MM.1S (cell line): Measurements from ENCODE around the gene CDH5.

Source experiments
- DNase-seq: peaks from one replicate; pipeline ENCODE4 v3.0.0-alpha.2; 2015
- H2AFZ ChIP-seq: fragments of 300-600 bp; sonication (generic); 2 replicates; pipeline ENCODE4 v1.6.0; 2016; ENCODE audit warnings: antibody characterized with exemption, low read length
- H3F3A ChIP-seq: fragments of 300-600 bp; sonication (generic); 2 replicates; pipeline ENCODE4 v1.6.1; 2016; ENCODE audit warnings: mild to moderate bottlenecking, antibody characterized with exemption, low read length, moderate library complexity, mixed read lengths; ENCODE audit not compliant: insufficient read depth
- H3K27ac ChIP-seq: fragments of 300-600 bp; sonication (generic); 2 replicates; pipeline ENCODE4 v1.5.1; 2016; ENCODE audit warnings: mild to moderate bottlenecking, low read length
- H3K27me3 ChIP-seq: fragments of 300-600 bp; sonication (generic); replicated peaks from 2 replicates; pipeline ENCODE4 v1.6.0; 2016; ENCODE audit warnings: low read length; ENCODE audit not compliant: insufficient read depth
- H3K36me3 ChIP-seq: fragments of 300-600 bp; sonication (generic); replicated peaks from 2 replicates; pipeline ENCODE4 v1.6.1; 2016; ENCODE audit warnings: mild to moderate bottlenecking, low read length, mixed read lengths; ENCODE audit not compliant: insufficient read depth
- H3K4me1 ChIP-seq: fragments of 300-600 bp; sonication (generic); 2 replicates; pipeline ENCODE4 v1.6.1; 2016; ENCODE audit warnings: low read length, mixed read lengths
- H3K4me2 ChIP-seq: fragments of 300-600 bp; sonication (generic); 2 replicates; pipeline ENCODE4 v1.6.0; 2016; ENCODE audit warnings: low read depth, low read length
- H3K4me3 ChIP-seq: fragments of 300-600 bp; sonication (generic); 2 replicates; pipeline ENCODE4 v1.5.1; 2016; ENCODE audit warnings: low read length, mixed read lengths
- H3K79me2 ChIP-seq: fragments of 300-600 bp; sonication (generic); 2 replicates; pipeline ENCODE4 v1.6.1; 2016; ENCODE audit warnings: mixed run types, low read length, mixed read lengths
- H3K9ac ChIP-seq: fragments of 300-600 bp; sonication (generic); 2 replicates; pipeline ENCODE4 v1.6.1; 2016; ENCODE audit warnings: low read length, mixed read lengths
- H3K9me2 ChIP-seq: fragments of 300-600 bp; sonication (generic); replicated peaks from 2 replicates; pipeline ENCODE4 v1.6.1; 2016; ENCODE audit warnings: mild to moderate bottlenecking, low read length, mixed read lengths; ENCODE audit not compliant: insufficient read depth
- H3K9me3 ChIP-seq: fragments of 300-600 bp; sonication (generic); replicated peaks from 2 replicates; pipeline ENCODE4 v1.6.1; 2016; ENCODE audit warnings: mild to moderate bottlenecking, low read length, mixed read lengths; ENCODE audit not compliant: insufficient read depth
- H4K20me1 ChIP-seq: fragments of 300-600 bp; sonication (generic); 2 replicates; pipeline ENCODE4 v1.6.1; 2016; ENCODE audit warnings: mild to moderate bottlenecking, low read length, moderate library complexity, mixed read lengths; ENCODE audit not compliant: insufficient read depth
- CTCF ChIP-seq: fragments of 300-600 bp; sonication (generic); IDR thresholded peaks from 2 replicates; pipeline ENCODE4 v1.5.1; 2016; ENCODE audit warnings: antibody characterized with exemption, low read length, mixed read lengths
- EZH2 ChIP-seq: fragments of 300-600 bp; sonication (generic); optimal IDR thresholded peaks from 2 replicates; pipeline ENCODE3; 2017; ENCODE audit warnings: low read depth, mild to moderate bottlenecking, antibody characterized with exemption, low read length, mixed read lengths
- EZH2phosphoT487 ChIP-seq: fragments of 300-600 bp; sonication (generic); IDR thresholded peaks from 2 replicates; pipeline ENCODE4 v1.6.1; 2018; ENCODE audit warnings: antibody characterized with exemption, low read length

Gene CDH5

GRCh38 chr16:66416939-66417700 is 50.6 kb downstream of the CDH5 start:
- Histone ChIP-seq H3K4me1 (peaks cover 30% of the 10 kb centered on the region), H4K20me1 (no peaks in the 10 kb centered on the region), H3K9me3 (no peaks in the 10 kb centered on the region), H3K27me3 (no peaks in the 10 kb centered on the region), H3K4me2 (peak overlapping the region; percentile 50; the same call in 1 of the 2 replicates), H3K79me2 (no peaks in the 10 kb centered on the region), H3K9ac (no peak overlapping the region), H2AFZ (peak overlapping the region; percentile 39; the same call in 1 of the 2 replicates), H3K9me2 (no peaks in the 10 kb centered on the region), H3K27ac (peak overlapping the region; percentile 45; the same call in 1 of the 2 replicates), H3K36me3 (no peaks in the 10 kb centered on the region), H3K4me3 (0 out of 2 replicates have a peak overlapping the region, but pooled peaks have one; percentile 2), H3F3A (peaks cover 5% of the 10 kb centered on the region)
- no peak for DNase-seq
- TF ChIP-seq EZH2phosphoT487 (no peak), EZH2 (no peak), CTCF (no peak)

GRCh38 chr16:66418165-66418962 is 51.9 kb downstream of the CDH5 start:
- Histone ChIP-seq H3K27ac (peak overlapping the region; percentile 45; the same call in 1 of the 2 replicates), H3K36me3 (no peaks in the 10 kb centered on the region), H3K9me2 (no peaks in the 10 kb centered on the region), H3K79me2 (no peaks in the 10 kb centered on the region), H3K4me3 (no peak overlapping the region), H2AFZ (0 out of 2 replicates have a peak overlapping the region, but pooled peaks have one; percentile 17), H3K4me1 (peaks cover 30% of the 10 kb centered on the region), H3K27me3 (no peaks in the 10 kb centered on the region), H3K9ac (no peak overlapping the region), H4K20me1 (no peaks in the 10 kb centered on the region), H3F3A (peaks cover 5% of the 10 kb centered on the region), H3K4me2 (peak overlapping the region; percentile 50), H3K9me3 (no peaks in the 10 kb centered on the region)
- TF ChIP-seq EZH2phosphoT487, result no peak
- peak; percentile 72 for DNase-seq

GRCh38 chr16:66419527-66419926 is 53.0 kb downstream of the CDH5 start:
- Histone ChIP-seq H3K27me3 (no peaks in the 10 kb centered on the region), H3K9me3 (no peaks in the 10 kb centered on the region), H2AFZ (no peak overlapping the region), H3K4me1 (peaks cover 30% of the 10 kb centered on the region), H3F3A (peaks cover 5% of the 10 kb centered on the region), H4K20me1 (no peaks in the 10 kb centered on the region), H3K9me2 (no peaks in the 10 kb centered on the region), H3K79me2 (no peaks in the 10 kb centered on the region), H3K4me3 (no peak overlapping the region), H3K9ac (no peak overlapping the region), H3K36me3 (no peaks in the 10 kb centered on the region), H3K27ac (no peak overlapping the region), H3K4me2 (no peak overlapping the region)
- DNase-seq, result no peak
- TF ChIP-seq EZH2phosphoT487, result no peak
- no peak for TF ChIP-seq EZH2
- TF ChIP-seq CTCF, result no peak
